Neutrophil (primary cell): ENCODE data around the gene MAGIX.

ENCODE experiments used
- H3K27ac ChIP-seq: fragments of 200-600 bp; sonication (generic); 2 replicates; pipeline ENCODE4 v1.5.1; 2016; ENCODE audit warnings: mild to moderate bottlenecking, moderate library complexity
- H3K27me3 ChIP-seq: fragments of 200-600 bp; sonication (generic); 2 replicates; pipeline ENCODE4 v1.6.0; 2016; ENCODE audit warnings: mild to moderate bottlenecking
- H3K36me3 ChIP-seq: fragments of 200-600 bp; sonication (generic); 2 replicates; pipeline ENCODE4 v1.5.1; 2017
- H3K4me1 ChIP-seq, 2 experiments: fragments of 200-600 bp in 1 of 2; sonication (generic) in 1 of 2; 1 replicate in 1 of 2; 2 replicates in 1 of 2; pipeline versions ENCODE4 v1.5.1 to v1.6.1; 2013 to 2016; ENCODE audit warnings: low read depth in 1 of 2, low read length in 1 of 2, mild to moderate bottlenecking in 1 of 2, moderate library complexity in 1 of 2; ENCODE audit not compliant: control insufficient read depth in 1 of 2, insufficient read depth in 1 of 2
- H3K4me3 ChIP-seq, 2 experiments: fragments of 200-600 bp in 1 of 2; sonication (generic) in 1 of 2; 1 replicate in 1 of 2; 2 replicates in 1 of 2; pipeline ENCODE4 v1.5.1; 2013 to 2016; ENCODE audit warnings: low read depth in 1 of 2, low read length in 1 of 2, mild to moderate bottlenecking in 1 of 2, moderate library complexity in 1 of 2
- H3K9me3 ChIP-seq: fragments of 200-600 bp; sonication (generic); 2 replicates; pipeline ENCODE4 v1.5.1; 2016
- CTCF ChIP-seq: fragments of 200-600 bp; sonication (generic); IDR thresholded peaks from 2 replicates; pipeline ENCODE4 v1.5.1; 2016; ENCODE audit warnings: antibody characterized with exemption

The MAGIX gene

GRCh38 chrX:49155900-49156837 is 6.4 kb upstream of the MAGIX start:
- TF ChIP-seq CTCF = peak; percentile 91
- Histone ChIP-seq H3K27ac (peak overlapping the region; percentile 90), H3K27me3 (no peaks in the 10 kb centered on the region), H3K9me3 (no peaks in the 10 kb centered on the region), H3K4me3 (peak overlapping the region; percentile 67 to 72), H3K4me1 (peaks cover 9 to 11% of the 10 kb centered on the region in 2 experiments), H3K36me3 (no peaks in the 10 kb centered on the region)

GRCh38 chrX:49157194-49157593 is 5.4 kb upstream of the MAGIX start:
- no peaks in the 10 kb centered on the region for H3K36me3 ChIP-seq
- no peak overlapping the region for H3K27ac ChIP-seq
- H3K9me3 ChIP-seq = no peaks in the 10 kb centered on the region
- H3K27me3 ChIP-seq = no peaks in the 10 kb centered on the region
- H3K4me3 ChIP-seq = no peak overlapping the region
- no peak for TF ChIP-seq CTCF
- peaks cover 9 to 11% of the 10 kb centered on the region in 2 experiments for H3K4me1 ChIP-seq

- Histone ChIP-seq H3K4me1 (peaks cover 19 to 21% of the 10 kb centered on the region in 2 experiments), H3K4me3 (no peak overlapping the region), H3K9me3 (no peaks in the 10 kb centered on the region), H3K27ac (no peak overlapping the region), H3K36me3 (no peaks in the 10 kb centered on the region), H3K27me3 (no peaks in the 10 kb centered on the region)
- TF ChIP-seq CTCF = no peak
These were observed 1.6 kb upstream of the MAGIX start for GRCh38 chrX:49160908-49161307.

- Histone ChIP-seq H3K36me3 (no peaks in the 10 kb centered on the region), H3K9me3 (no peaks in the 10 kb centered on the region), H3K27me3 (no peaks in the 10 kb centered on the region), H3K4me3 (no peak overlapping the region), H3K27ac (no peak overlapping the region), H3K4me1 (peaks cover 21 to 22% of the 10 kb centered on the region in 2 experiments)
- no peak for TF ChIP-seq CTCF
These were observed 926 bp upstream of the MAGIX start for GRCh38 chrX:49161632-49162031.

- H3K36me3 ChIP-seq = no peaks in the 10 kb centered on the region
- H3K4me1 ChIP-seq = peaks cover 34 to 36% of the 10 kb centered on the region in 2 experiments
- no peaks in the 10 kb centered on the region for H3K9me3 ChIP-seq
- peak overlapping the region; percentile 62 for H3K4me3 ChIP-seq
- H3K27ac ChIP-seq = peak overlapping the region; percentile 99
- TF ChIP-seq CTCF = peak; percentile 95
- no peaks in the 10 kb centered on the region for H3K27me3 ChIP-seq
These were observed 1.2 kb downstream of the MAGIX start for GRCh38 chrX:49163555-49164419.
